Muscle of leg (tissue), 11 donors: Measurements from ENCODE around the gene SIK3. TPM values are rescaled to one million over a fixed set of nuclear protein-coding genes. Genes with fewer than 3 reads are reported as not detected.

ENCODE experiments used
- DNase-seq: peaks from one replicate; pipeline ENCODE4 v3.0.0; 2013
- H3K27ac ChIP-seq: one replicate; pipeline ENCODE4 v1.5.1; 2013; ENCODE audit warnings: mild to moderate bottlenecking, low read length, control low read depth
- H3K27me3 ChIP-seq: one replicate; pipeline ENCODE4 v1.6.1; 2013; ENCODE audit warnings: low read length; ENCODE audit not compliant: control insufficient read depth, insufficient read depth
- H3K36me3 ChIP-seq: one replicate; pipeline ENCODE4 v1.6.1; 2013; ENCODE audit warnings: low read length; ENCODE audit not compliant: control insufficient read depth, insufficient read depth
- H3K4me1 ChIP-seq: one replicate; pipeline ENCODE4 v1.6.1; 2013; ENCODE audit warnings: low read length; ENCODE audit not compliant: control insufficient read depth, insufficient read depth
- H3K4me3 ChIP-seq: one replicate; pipeline ENCODE4 v1.5.1; 2013; ENCODE audit warnings: low read length, control low read depth
- H3K9me3 ChIP-seq: replicated peaks from 2 replicates; pipeline ENCODE4 v1.6.1; 2013; ENCODE audit warnings: low read depth, low read length; ENCODE audit not compliant: control insufficient read depth
- WGBS: methylation state at CpG from one replicate; pipeline ENCODE4 v1.1.5; 2013; ENCODE audit warnings: missing lambda C conversion rate; ENCODE audit not compliant: insufficient coverage; 5-methylcytosine and 5-hydroxymethylcytosine counted together
- polyA plus RNA-seq, 8 donors: library from polyadenylated mRNA; unstranded; fragments of 120-200 nt; gene quantifications; one replicate each; pipeline versions ENCODE4 v1.2.1 to v1.2.3, GENCODE V29; 2013; ENCODE audit warnings: inconsistent platforms in 1 of 8, low replicate concordance in 1 of 8; ENCODE audit not compliant: insufficient read length in 8 of 8, insufficient read depth in 1 of 8
- total RNA-seq: library from RNA; stranded (reverse); fragments of 120-200 nt; gene quantifications from one replicate; pipeline ENCODE4 v1.2.4, GENCODE V29; 2013

SIK3 gene
- total and polyA plus RNA-seq, 9 donors = 20.0 to 35.0 (median 29.5) TPM

DNA sequence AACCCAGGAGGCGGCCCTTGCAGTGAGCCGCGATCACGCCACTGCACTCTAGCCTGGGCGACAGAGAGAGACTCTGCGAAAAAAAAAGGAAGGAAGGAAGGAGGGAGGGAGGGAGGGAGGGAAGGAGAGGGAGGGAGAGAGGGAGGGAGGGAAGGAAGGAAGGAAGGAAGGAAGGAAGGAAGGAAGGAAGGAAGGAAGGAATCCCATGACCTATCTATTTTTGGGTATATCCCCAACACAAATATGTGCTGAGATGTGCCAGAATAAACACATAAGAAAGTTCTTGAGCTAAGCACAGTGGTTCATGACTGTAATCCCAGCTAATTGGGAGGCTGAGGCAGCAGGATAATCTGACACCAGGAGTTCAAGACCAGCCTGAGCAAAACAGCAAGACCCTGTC lies 82.0 kb downstream of the SIK3 start:
- peaks cover 2% of the 10 kb centered on the region for H3K9me3 ChIP-seq

GRCh38 chr11:117011541-117011898 lies 86.7 kb downstream of the SIK3 start:
- no peaks in the 10 kb centered on the region for H3K36me3 ChIP-seq
- no peaks in the 10 kb centered on the region for H3K4me1 ChIP-seq
- no peaks in the 10 kb centered on the region for H3K27me3 ChIP-seq
- DNase-seq = peak; percentile 21
- H3K27ac ChIP-seq = no peak overlapping the region
- no peak overlapping the region for H3K4me3 ChIP-seq
- H3K9me3 ChIP-seq = no peaks in the 10 kb centered on the region
- no CpG with 5 or more reads among the region's 3 CpGs for WGBS

More for the DNA sequence above, 82.0 kb downstream of the SIK3 start:
- no peak for DNase-seq
- no peak overlapping the region for H3K27ac ChIP-seq
- no peaks in the 10 kb centered on the region for H3K27me3 ChIP-seq
- H3K36me3 ChIP-seq = no peaks in the 10 kb centered on the region
- H3K4me1 ChIP-seq = no peaks in the 10 kb centered on the region
- H3K4me3 ChIP-seq = no peak overlapping the region
- whole genome bisulfite sequencing = 100% methylated on average over 1 of the region's 6 CpGs

GRCh38 chr11:117010808-117011540 lies 87.3 kb downstream of the SIK3 start:
- H3K27ac ChIP-seq = no peak overlapping the region
- no peaks in the 10 kb centered on the region for H3K36me3 ChIP-seq
- no peaks in the 10 kb centered on the region for H3K27me3 ChIP-seq
- H3K4me3 ChIP-seq = no peak overlapping the region
- peak; percentile 33 for DNase-seq
- no peaks in the 10 kb centered on the region for H3K4me1 ChIP-seq
- H3K9me3 ChIP-seq = no peaks in the 10 kb centered on the region
- 100% methylated on average over 1 of the region's 14 CpGs for WGBS

DNA sequence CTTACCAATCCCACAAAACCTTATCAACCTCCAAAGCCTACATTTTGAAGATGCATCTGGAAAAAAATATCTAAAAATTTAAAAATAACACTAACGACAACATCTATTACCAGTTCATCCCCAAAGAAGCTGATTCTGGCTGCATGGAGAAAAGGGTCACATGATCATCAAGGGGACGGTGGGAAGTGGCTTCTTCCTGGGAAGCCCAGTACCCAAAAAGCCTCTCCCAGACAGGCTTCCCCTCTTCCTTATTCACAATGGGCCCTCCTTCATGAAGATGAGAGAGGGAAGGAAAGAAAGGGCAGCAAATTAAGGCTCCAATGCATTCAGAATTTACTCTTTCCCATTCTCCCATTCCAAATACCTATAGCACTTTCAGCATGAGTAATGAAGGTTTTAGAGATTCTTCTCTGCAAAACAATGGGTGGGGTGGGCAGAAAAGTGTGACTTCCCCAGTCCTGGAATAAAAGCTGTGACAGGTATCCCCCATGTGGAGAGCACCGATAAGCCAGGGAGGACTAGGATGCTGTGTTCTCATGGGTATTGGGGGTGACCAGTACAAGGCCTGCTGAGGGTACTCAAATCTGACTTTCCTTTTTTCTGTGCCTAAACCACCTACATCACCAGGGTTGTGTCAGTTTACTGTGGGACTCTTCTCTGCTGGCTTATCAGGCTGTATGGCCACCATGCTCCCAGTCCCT lies 88.2 kb downstream of the SIK3 start:
- Histone ChIP-seq H3K4me1 (no peaks in the 10 kb centered on the region), H3K9me3 (no peaks in the 10 kb centered on the region), H3K27me3 (no peaks in the 10 kb centered on the region), H3K36me3 (no peaks in the 10 kb centered on the region), H3K4me3 (no peak overlapping the region), H3K27ac (no peak overlapping the region)
- DNase-seq = no peak
- no CpG with 5 or more reads among the region's 3 CpGs for WGBS

GRCh38 chr11:117005758-117006157 lies 92.5 kb downstream of the SIK3 start:
- H3K4me3 ChIP-seq = no peak overlapping the region
- H3K9me3 ChIP-seq = no peaks in the 10 kb centered on the region
- no peaks in the 10 kb centered on the region for H3K4me1 ChIP-seq
- WGBS = no CpG with 5 or more reads among the region's 1 CpG
- no peak overlapping the region for H3K27ac ChIP-seq
- H3K27me3 ChIP-seq = no peaks in the 10 kb centered on the region
- DNase-seq = peak; percentile 54
- no peaks in the 10 kb centered on the region for H3K36me3 ChIP-seq

- no peaks in the 10 kb centered on the region for H3K4me1 ChIP-seq
- no peaks in the 10 kb centered on the region for H3K36me3 ChIP-seq
- H3K27ac ChIP-seq = no peak overlapping the region
- H3K4me3 ChIP-seq = no peak overlapping the region
- H3K9me3 ChIP-seq = no peaks in the 10 kb centered on the region
- no peaks in the 10 kb centered on the region for H3K27me3 ChIP-seq
- 72% methylated on average over 2 of the region's 6 CpGs for WGBS
- no peak for DNase-seq
These were observed 95.5 kb downstream of the SIK3 start for GRCh38 chr11:117002639-117003299.

DNA sequence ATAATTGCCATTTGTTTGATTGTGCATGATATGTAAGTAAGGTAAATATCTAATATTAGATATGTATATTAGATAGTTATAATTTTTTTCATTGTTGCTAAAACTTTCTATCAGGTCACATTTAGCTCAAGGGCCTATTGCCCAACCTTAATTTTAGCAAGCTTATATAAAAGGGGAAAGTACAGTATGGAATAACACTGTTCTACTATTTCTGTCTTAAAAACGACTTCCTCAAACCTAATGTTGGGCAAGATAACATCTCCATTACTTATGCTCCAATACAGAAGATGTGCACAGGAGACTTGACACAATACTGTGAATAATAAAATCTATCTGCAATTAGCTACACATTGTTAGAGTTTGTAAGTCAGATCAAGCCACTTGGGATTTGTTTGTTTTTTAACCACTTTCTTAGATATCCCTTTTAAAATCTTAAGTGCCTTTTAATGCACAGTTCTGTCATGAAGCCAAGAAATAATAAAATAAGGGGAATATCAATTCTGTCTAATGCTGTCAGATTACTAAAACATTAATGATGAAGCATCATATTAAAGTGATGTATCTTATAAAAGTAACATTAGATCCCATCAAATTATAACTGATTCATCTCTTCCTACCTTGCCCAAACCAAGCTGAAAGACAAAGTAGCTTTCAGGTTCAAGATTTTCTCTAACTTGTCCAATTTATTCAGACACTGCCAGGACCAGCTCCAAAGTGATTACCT lies 98.1 kb downstream of the SIK3 start:
- no peak for DNase-seq
- Histone ChIP-seq H3K4me1 (no peaks in the 10 kb centered on the region), H3K27me3 (no peaks in the 10 kb centered on the region), H3K27ac (no peak overlapping the region), H3K9me3 (no peaks in the 10 kb centered on the region), H3K36me3 (no peaks in the 10 kb centered on the region), H3K4me3 (no peak overlapping the region)
- no CpG with 5 or more reads among the region's 1 CpG for whole genome bisulfite sequencing

GRCh38 chr11:116997071-116997470 lies 101.2 kb downstream of the SIK3 start:
- H3K36me3 ChIP-seq = no peaks in the 10 kb centered on the region
- WGBS = 100% methylated on average over 1 of the region's 2 CpGs
- H3K27ac ChIP-seq = no peak overlapping the region
- H3K9me3 ChIP-seq = no peaks in the 10 kb centered on the region
- no peaks in the 10 kb centered on the region for H3K27me3 ChIP-seq
- H3K4me1 ChIP-seq = peaks cover 3% of the 10 kb centered on the region
- H3K4me3 ChIP-seq = no peak overlapping the region
- no peak for DNase-seq

- DNase-seq = no peak
- WGBS = no CpG with 5 or more reads among the region's 3 CpGs
- no peaks in the 10 kb centered on the region for H3K9me3 ChIP-seq
- peaks cover 9% of the 10 kb centered on the region for H3K4me1 ChIP-seq
- H3K27me3 ChIP-seq = no peaks in the 10 kb centered on the region
- H3K27ac ChIP-seq = peak overlapping the region; percentile 92
- H3K36me3 ChIP-seq = no peaks in the 10 kb centered on the region
- H3K4me3 ChIP-seq = no peak overlapping the region
These were observed 104.0 kb downstream of the SIK3 start for GRCh38 chr11:116994195-116994594.

- DNase-seq = peak; percentile 95
- Histone ChIP-seq H3K4me1 (peaks cover 11% of the 10 kb centered on the region), H3K27ac (peak overlapping the region; percentile 92), H3K9me3 (no peaks in the 10 kb centered on the region), H3K27me3 (no peaks in the 10 kb centered on the region), H3K4me3 (no peak overlapping the region), H3K36me3 (no peaks in the 10 kb centered on the region)
- 10% methylated on average over 3 of the region's 6 CpGs for WGBS
These were observed 104.6 kb downstream of the SIK3 start for GRCh38 chr11:116993599-116993998.
